WTC11 (cell line): ENCODE results near the gene MVB12A. TPM values are rescaled to one million over a fixed set of nuclear protein-coding genes. Genes with fewer than 3 reads are reported as not detected.
A peak's percentile ranks its signal among the peaks of the same experiment; 100 is the strongest.

ENCODE experiments used
- ATAC-seq: fragments of 200-7000 bp; cut with Tn5 transposase; 2 replicates; pipeline ENCODE4 v1.10.0; 2021; ENCODE audit warnings: mild to moderate bottlenecking, moderate library complexity
- CTCF ChIA-PET: fragments of 300-600 bp; sonication (Branson Sonifier 250); formaldehyde crosslinking; loops from one replicate; lab custom pipeline; 2021; ENCODE audit warnings: antibody characterized with exemption; lab: Charles Lee
- POLR2A ChIA-PET: fragments of 350-600 bp; sonication (Branson Sonifier 250); formaldehyde crosslinking; loops from one replicate; lab custom pipeline; 2021; ENCODE audit warnings: antibody characterized with exemption; lab: Charles Lee
- DNase-seq: peaks from one replicate; pipeline ENCODE4 v3.0.0; 2021; ENCODE audit warnings: low spot score
- H3K27ac Mint-ChIP-seq: 2 replicates; pipeline ENCODE4 v1.8.0; 2021; ENCODE audit warnings: mixed read lengths
- H3K27me3 Mint-ChIP-seq: 2 replicates; pipeline ENCODE4 v1.8.0; 2021; ENCODE audit warnings: low read depth, mild to moderate bottlenecking, moderate library complexity, mixed read lengths
- H3K36me3 Mint-ChIP-seq: 2 replicates; pipeline ENCODE4 v1.8.0; 2021; ENCODE audit warnings: mixed read lengths
- H3K4me1 Mint-ChIP-seq: 2 replicates; pipeline ENCODE4 v1.8.0; 2022; ENCODE audit warnings: mixed read lengths
- H3K4me3 Mint-ChIP-seq: 2 replicates; pipeline ENCODE4 v1.8.0; 2021; ENCODE audit warnings: mild to moderate bottlenecking, moderate library complexity, mixed read lengths
- H3K9me3 Mint-ChIP-seq: 2 replicates; pipeline ENCODE4 v1.8.0; 2021; ENCODE audit warnings: mixed read lengths
- CBFB ChIP-seq: sonication (generic); formaldehyde crosslinking; IDR thresholded peaks from 2 replicates; pipeline ENCODE4 v1.8.1; 2022; ENCODE audit warnings: mild to moderate bottlenecking, low read depth, missing genetic modification reagents
- ELF4 ChIP-seq: sonication (generic); formaldehyde crosslinking; IDR thresholded peaks from 2 replicates; pipeline ENCODE4 v1.8.1; 2022; ENCODE audit warnings: low read depth, mild to moderate bottlenecking, moderate library complexity, missing genetic modification reagents
- EMX1 ChIP-seq: fragments of 250-450 bp; sonication (Bioruptor Pico); IDR thresholded peaks from 2 replicates; pipeline ENCODE4 v1.8.0; 2021; ENCODE audit warnings: mild to moderate bottlenecking
- FOXK1 ChIP-seq: sonication (generic); formaldehyde crosslinking; IDR thresholded peaks from 2 replicates; pipeline ENCODE4 v1.8.0; 2022; ENCODE audit warnings: mild to moderate bottlenecking, moderate library complexity, missing genetic modification reagents
- IRF1 ChIP-seq: sonication (generic); formaldehyde crosslinking; IDR thresholded peaks from 2 replicates; pipeline ENCODE4 v1.8.0; 2023; ENCODE audit warnings: missing genetic modification reagents
- MXD4 ChIP-seq: fragments of 250-450 bp; sonication (Bioruptor Pico); IDR thresholded peaks from 2 replicates; pipeline ENCODE4 v1.8.0; 2021; ENCODE audit warnings: mild to moderate bottlenecking, moderate library complexity, borderline replicate concordance
- NR2C2 ChIP-seq: sonication (generic); formaldehyde crosslinking; IDR thresholded peaks from 2 replicates; pipeline ENCODE4 v1.8.0; 2022; ENCODE audit warnings: mild to moderate bottlenecking, missing genetic modification reagents
- NR3C1 ChIP-seq: sonication (generic); formaldehyde crosslinking; conservative IDR thresholded peaks from 2 replicates; pipeline ENCODE4 v1.8.1; 2023; ENCODE audit warnings: low read depth, mild to moderate bottlenecking, missing genetic modification reagents
- RELA ChIP-seq: sonication (generic); formaldehyde crosslinking; IDR thresholded peaks from 2 replicates; pipeline ENCODE4 v1.8.1; 2022; ENCODE audit warnings: missing genetic modification reagents, mild to moderate bottlenecking, borderline replicate concordance
- TEAD1 ChIP-seq: sonication (generic); formaldehyde crosslinking; IDR thresholded peaks from 2 replicates; pipeline ENCODE4 v1.8.0; 2022; ENCODE audit warnings: mild to moderate bottlenecking, missing genetic modification reagents
- ZNF121 ChIP-seq: sonication (generic); formaldehyde crosslinking; IDR thresholded peaks from 2 replicates; pipeline ENCODE4 v1.8.0; 2023; ENCODE audit warnings: missing genetic modification reagents
- ZNF416 ChIP-seq: fragments of 250-450 bp; sonication (Bioruptor Pico); IDR thresholded peaks from 2 replicates; pipeline ENCODE4 v1.9.0; 2021; ENCODE audit warnings: mild to moderate bottlenecking, inconsistent platforms
- ZNF532 ChIP-seq: fragments of 250-450 bp; sonication (Bioruptor Pico); IDR thresholded peaks from 2 replicates; pipeline ENCODE4 v1.9.0; 2021; ENCODE audit warnings: mild to moderate bottlenecking, borderline replicate concordance
- ZNF671 ChIP-seq: fragments of 250-450 bp; sonication (Bioruptor Pico); IDR thresholded peaks from 2 replicates; pipeline ENCODE4 v1.8.0; 2021; ENCODE audit warnings: mild to moderate bottlenecking
- total RNA-seq: library from RNA; stranded (reverse); gene quantifications from 3 replicates; pipeline ENCODE4 v1.2.3, GENCODE V29; 2021
- TF ChIP-seq, protein P1 (sequence below): sonication (generic); formaldehyde crosslinking; IDR thresholded peaks from 2 replicates; pipeline ENCODE4 v1.8.0; 2022; ENCODE audit warnings: mild to moderate bottlenecking, missing genetic modification reagents
- TF ChIP-seq, protein P2 (sequence below): sonication (generic); formaldehyde crosslinking; IDR thresholded peaks from 2 replicates; pipeline ENCODE4 v1.8.1; 2023; ENCODE audit warnings: mild to moderate bottlenecking, moderate library complexity, missing genetic modification reagents
- TF ChIP-seq, protein P3 (sequence below): sonication (generic); formaldehyde crosslinking; IDR thresholded peaks from 2 replicates; pipeline ENCODE4 v1.8.0; 2022; ENCODE audit warnings: missing genetic modification reagents

Gene MVB12A
- total RNA-seq, 1 experiment from 2014 or later: 58.7 TPM

GRCh38 chr19:17454576-17455071 lies 34.8 kb downstream of the MVB12A start (continued):
- TF ChIP-seq, protein P1, sequence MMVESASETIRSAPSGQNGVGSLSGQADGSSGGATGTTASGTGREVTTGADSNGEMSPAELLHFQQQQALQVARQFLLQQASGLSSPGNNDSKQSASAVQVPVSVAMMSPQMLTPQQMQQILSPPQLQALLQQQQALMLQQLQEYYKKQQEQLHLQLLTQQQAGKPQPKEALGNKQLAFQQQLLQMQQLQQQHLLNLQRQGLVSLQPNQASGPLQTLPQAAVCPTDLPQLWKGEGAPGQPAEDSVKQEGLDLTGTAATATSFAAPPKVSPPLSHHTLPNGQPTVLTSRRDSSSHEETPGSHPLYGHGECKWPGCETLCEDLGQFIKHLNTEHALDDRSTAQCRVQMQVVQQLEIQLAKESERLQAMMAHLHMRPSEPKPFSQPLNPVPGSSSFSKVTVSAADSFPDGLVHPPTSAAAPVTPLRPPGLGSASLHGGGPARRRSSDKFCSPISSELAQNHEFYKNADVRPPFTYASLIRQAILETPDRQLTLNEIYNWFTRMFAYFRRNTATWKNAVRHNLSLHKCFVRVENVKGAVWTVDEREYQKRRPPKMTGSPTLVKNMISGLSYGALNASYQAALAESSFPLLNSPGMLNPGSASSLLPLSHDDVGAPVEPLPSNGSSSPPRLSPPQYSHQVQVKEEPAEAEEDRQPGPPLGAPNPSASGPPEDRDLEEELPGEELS: no peak
- no peak for TF ChIP-seq ELF4 (CRISPR knock-in tag)

- Mint-ChIP-seq H3K27me3 (peaks cover 62% of the 10 kb centered on the region), H3K27ac (no peak overlapping the region), H3K36me3 (no peaks in the 10 kb centered on the region), H3K4me1 (peaks cover 14% of the 10 kb centered on the region), H3K4me3 (peak overlapping the region; percentile 59), H3K9me3 (peaks cover 4% of the 10 kb centered on the region; the same call in 1 of the 2 replicates)
- CTCF ChIA-PET: interaction anchor here (1.0 to 2.0 kb wide), 13 partner anchors 11 to 221 kb away, joined by 3 to 21 read pairs (median 5); no protein-coding TSS in a partner anchor
- peak; percentile 38 for ATAC-seq
- TF ChIP-seq ZNF416 (CRISPR knock-in tag) (no peak), ZNF121 (peak; percentile 94), MXD4 (CRISPR knock-in tag) (no peak), ELF4 (CRISPR knock-in tag) (no peak)
- POLR2A ChIA-PET: no interaction called here
- peak; percentile 46 for DNase-seq
Observed at GRCh38 chr19:17455308-17456123, 35.7 kb downstream of the MVB12A start.

DNA sequence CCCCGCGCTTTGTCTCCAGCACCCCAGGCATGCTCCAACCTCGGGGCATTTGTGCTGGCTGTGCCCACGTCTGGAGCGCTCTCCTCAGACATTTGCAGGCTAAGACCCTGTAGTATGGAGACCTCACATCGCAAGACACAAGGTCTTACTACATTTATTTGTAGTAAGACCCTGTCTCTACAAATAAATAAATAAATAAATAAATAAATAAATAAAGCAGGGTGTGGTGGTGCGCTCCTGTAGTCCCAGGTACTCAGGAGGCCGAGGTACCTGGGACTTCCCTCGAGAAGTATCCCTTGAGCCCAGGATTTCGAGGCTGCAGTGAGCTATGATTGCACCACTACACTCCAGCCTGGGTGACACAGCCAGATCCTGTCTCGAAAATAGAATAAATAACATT lies 36.3 kb downstream of the MVB12A start:
- DNase-seq (no peak), ATAC-seq (no peak)
- Mint-ChIP-seq H3K27ac (no peak overlapping the region), H3K4me1 (peaks cover 14% of the 10 kb centered on the region), H3K27me3 (peaks cover 63% of the 10 kb centered on the region), H3K4me3 (no peak overlapping the region; the same call in 1 of the 2 replicates), H3K36me3 (no peaks in the 10 kb centered on the region), H3K9me3 (peaks cover 4% of the 10 kb centered on the region; the same call in 1 of the 2 replicates)
- CTCF ChIA-PET: interaction anchor here (1.0 kb wide), 1 partner anchor 150 kb away, joined by 3 read pairs; no protein-coding TSS in a partner anchor
- TF ChIP-seq NR3C1 (CRISPR knock-in tag) (no peak), IRF1 (CRISPR knock-in tag) (no peak), ZNF671 (CRISPR knock-in tag) (no peak), EMX1 (CRISPR knock-in tag) (no peak), ZNF532 (CRISPR knock-in tag) (no peak), RELA (CRISPR knock-in tag) (no peak), FOXK1 (CRISPR knock-in tag) (no peak), TEAD1 (CRISPR knock-in tag) (no peak), CBFB (CRISPR knock-in tag) (no peak), NR2C2 (CRISPR knock-in tag) (no peak)
- TF ChIP-seq, protein P2, sequence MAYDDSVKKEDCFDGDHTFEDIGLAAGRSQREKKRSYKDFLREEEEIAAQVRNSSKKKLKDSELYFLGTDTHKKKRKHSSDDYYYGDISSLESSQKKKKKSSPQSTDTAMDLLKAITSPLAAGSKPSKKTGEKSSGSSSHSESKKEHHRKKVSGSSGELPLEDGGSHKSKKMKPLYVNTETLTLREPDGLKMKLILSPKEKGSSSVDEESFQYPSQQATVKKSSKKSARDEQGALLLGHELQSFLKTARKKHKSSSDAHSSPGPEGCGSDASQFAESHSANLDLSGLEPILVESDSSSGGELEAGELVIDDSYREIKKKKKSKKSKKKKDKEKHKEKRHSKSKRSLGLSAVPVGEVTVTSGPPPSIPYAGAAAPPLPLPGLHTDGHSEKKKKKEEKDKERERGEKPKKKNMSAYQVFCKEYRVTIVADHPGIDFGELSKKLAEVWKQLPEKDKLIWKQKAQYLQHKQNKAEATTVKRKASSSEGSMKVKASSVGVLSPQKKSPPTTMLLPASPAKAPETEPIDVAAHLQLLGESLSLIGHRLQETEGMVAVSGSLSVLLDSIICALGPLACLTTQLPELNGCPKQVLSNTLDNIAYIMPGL: no peak
- TF ChIP-seq, protein P3, sequence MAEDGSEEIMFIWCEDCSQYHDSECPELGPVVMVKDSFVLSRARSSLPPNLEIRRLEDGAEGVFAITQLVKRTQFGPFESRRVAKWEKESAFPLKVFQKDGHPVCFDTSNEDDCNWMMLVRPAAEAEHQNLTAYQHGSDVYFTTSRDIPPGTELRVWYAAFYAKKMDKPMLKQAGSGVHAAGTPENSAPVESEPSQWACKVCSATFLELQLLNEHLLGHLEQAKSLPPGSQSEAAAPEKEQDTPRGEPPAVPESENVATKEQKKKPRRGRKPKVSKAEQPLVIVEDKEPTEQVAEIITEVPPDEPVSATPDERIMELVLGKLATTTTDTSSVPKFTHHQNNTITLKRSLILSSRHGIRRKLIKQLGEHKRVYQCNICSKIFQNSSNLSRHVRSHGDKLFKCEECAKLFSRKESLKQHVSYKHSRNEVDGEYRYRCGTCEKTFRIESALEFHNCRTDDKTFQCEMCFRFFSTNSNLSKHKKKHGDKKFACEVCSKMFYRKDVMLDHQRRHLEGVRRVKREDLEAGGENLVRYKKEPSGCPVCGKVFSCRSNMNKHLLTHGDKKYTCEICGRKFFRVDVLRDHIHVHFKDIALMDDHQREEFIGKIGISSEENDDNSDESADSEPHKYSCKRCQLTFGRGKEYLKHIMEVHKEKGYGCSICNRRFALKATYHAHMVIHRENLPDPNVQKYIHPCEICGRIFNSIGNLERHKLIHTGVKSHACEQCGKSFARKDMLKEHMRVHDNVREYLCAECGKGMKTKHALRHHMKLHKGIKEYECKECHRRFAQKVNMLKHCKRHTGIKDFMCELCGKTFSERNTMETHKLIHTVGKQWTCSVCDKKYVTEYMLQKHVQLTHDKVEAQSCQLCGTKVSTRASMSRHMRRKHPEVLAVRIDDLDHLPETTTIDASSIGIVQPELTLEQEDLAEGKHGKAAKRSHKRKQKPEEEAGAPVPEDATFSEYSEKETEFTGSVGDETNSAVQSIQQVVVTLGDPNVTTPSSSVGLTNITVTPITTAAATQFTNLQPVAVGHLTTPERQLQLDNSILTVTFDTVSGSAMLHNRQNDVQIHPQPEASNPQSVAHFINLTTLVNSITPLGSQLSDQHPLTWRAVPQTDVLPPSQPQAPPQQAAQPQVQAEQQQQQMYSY: no peak
- POLR2A ChIA-PET: no interaction called here
